Activated CD8-positive, alpha-beta memory T cell treated with anti-CD3 and anti-CD28 coated beads for 36 hours (primary cell): ENCODE results near the gene PRH1. TPM values are rescaled to one million over a fixed set of nuclear protein-coding genes. Genes with fewer than 3 reads are reported as not detected.

Experiments
- CTCF ChIA-PET: fragments of 350-600 bp; sonication (Branson Sonifier 250); formaldehyde crosslinking; loops from one replicate; lab custom pipeline; 2021; ENCODE audit warnings: antibody characterized with exemption; lab: Charles Lee
- POLR2A ChIA-PET: fragments of 350-600 bp; sonication (Branson Sonifier 250); formaldehyde crosslinking; loops from one replicate; lab custom pipeline; 2021; ENCODE audit warnings: antibody characterized with exemption; lab: Charles Lee
- total RNA-seq, 2 experiments: library from RNA; stranded (reverse); gene quantifications; one replicate each; pipeline ENCODE4 v1.2.3, GENCODE V29; 2021

The PRH1 gene
- total RNA-seq, result 1 to 10 TPM; 6.0 to 9.3 TPM

GRCh38 chr12:10884086-10884725 lies at the start of gene PRH1:
Gene PRH1 (minus strand): TSS chr12:10884255. CDS start chr12:10884217, 38 bp downstream.
- ChIA-PET CTCF (no interaction called here), POLR2A (no interaction called here)

- CTCF ChIA-PET, result no interaction called here
- POLR2A ChIA-PET, result no interaction called here
Observed at GRCh38 chr12:10928746-10929286, 44.8 kb upstream of the PRH1 start, which contains the start of gene PRH2. Gene PRH2 (plus strand): TSS chr12:10929236. CDS start chr12:10929274, 38 bp downstream.

- POLR2A ChIA-PET, result no interaction called here
Observed at GRCh38 chr12:10926269-10926668, 42.2 kb upstream of the PRH1 start.

GRCh38 chr12:10919809-10920208 lies 35.8 kb upstream of the PRH1 start:
- CTCF ChIA-PET, result no interaction called here
- POLR2A ChIA-PET, result no interaction called here

More at GRCh38 chr12:10926269-10926668, 42.2 kb upstream of the PRH1 start:
- CTCF ChIA-PET, result no interaction called here

GRCh38 chr12:10910380-10910779 lies 26.3 kb upstream of the PRH1 start:
- ChIA-PET CTCF (no interaction called here), POLR2A (no interaction called here)

- ChIA-PET POLR2A (no interaction called here), CTCF (no interaction called here)
Observed at GRCh38 chr12:10909462-10909861, 25.4 kb upstream of the PRH1 start, which contains the start of gene TAS2R13. Gene TAS2R13 (minus strand): TSS chr12:10909562. CDS start chr12:10909298, 264 bp downstream.

GRCh38 chr12:10904686-10905085 lies 20.6 kb upstream of the PRH1 start:
- CTCF ChIA-PET, result no interaction called here
- POLR2A ChIA-PET, result no interaction called here

GRCh38 chr12:10901427-10901826 lies 17.4 kb upstream of the PRH1 start:
- CTCF ChIA-PET, result no interaction called here

GRCh38 chr12:10900972-10901371 lies 16.9 kb upstream of the PRH1 start:
- ChIA-PET POLR2A (no interaction called here), CTCF (no interaction called here)

More at GRCh38 chr12:10901427-10901826, 17.4 kb upstream of the PRH1 start:
- POLR2A ChIA-PET, result no interaction called here

- ChIA-PET CTCF (no interaction called here), POLR2A (no interaction called here)
Observed at GRCh38 chr12:10900530-10900929, 16.5 kb upstream of the PRH1 start.

- ChIA-PET CTCF (no interaction called here), POLR2A (no interaction called here)
Observed at GRCh38 chr12:10896854-10897253, 12.8 kb upstream of the PRH1 start.

GRCh38 chr12:10891937-10892336 lies 7.9 kb upstream of the PRH1 start:
- CTCF ChIA-PET, result no interaction called here

GRCh38 chr12:10889226-10889625 lies 5.2 kb upstream of the PRH1 start:
- ChIA-PET POLR2A (no interaction called here), CTCF (no interaction called here)

More at GRCh38 chr12:10891937-10892336, 7.9 kb upstream of the PRH1 start:
- POLR2A ChIA-PET, result no interaction called here

GRCh38 chr12:10873378-10873777 lies 10.7 kb downstream of the PRH1 start:
- ChIA-PET POLR2A (interaction anchor here (0.8 kb wide), 1 partner anchor 92 kb away, joined by 3 read pairs; no protein-coding TSS in a partner anchor), CTCF (no interaction called here)

GRCh38 chr12:10867381-10867780 lies 16.7 kb downstream of the PRH1 start:
- POLR2A ChIA-PET, result no interaction called here
- CTCF ChIA-PET, result no interaction called here

GRCh38 chr12:10863512-10864218 lies 20.4 kb downstream of the PRH1 start:
- ChIA-PET CTCF (no interaction called here), POLR2A (no interaction called here)

GRCh38 chr12:10861366-10861765 lies 22.7 kb downstream of the PRH1 start:
- ChIA-PET CTCF (no interaction called here), POLR2A (no interaction called here)

- ChIA-PET CTCF (interaction anchor here (0.7 kb wide), 1 partner anchor 631 kb away, joined by 3 read pairs; no protein-coding TSS in a partner anchor), POLR2A (no interaction called here)
Observed at GRCh38 chr12:10855807-10856206, 28.2 kb downstream of the PRH1 start.

GRCh38 chr12:10853776-10854175 lies 30.3 kb downstream of the PRH1 start:
- ChIA-PET POLR2A (no interaction called here), CTCF (no interaction called here)

GRCh38 chr12:10851243-10851858 lies 32.7 kb downstream of the PRH1 start:
- ChIA-PET POLR2A (interaction anchor here (0.6 kb wide), 1 partner anchor 270 kb away, joined by 3 read pairs; no protein-coding TSS in a partner anchor), CTCF (no interaction called here)
